Stomach (tissue), 4 donors: ENCODE results near the gene NPAS4.

Experiments used
- EP300 ChIP-seq: sonication (generic); formaldehyde crosslinking; IDR thresholded peaks from one replicate; pipeline ENCODE4 v1.6.1; 2017; ENCODE audit warnings: antibody characterized with exemption
- POLR2A ChIP-seq, 4 donors: fragments of 450-650 bp; IDR thresholded peaks; one replicate each; pipeline ENCODE4 v1.6.1; 2016; ENCODE audit warnings: antibody characterized with exemption in 4 of 4, control low read depth in 2 of 4, mild to moderate bottlenecking in 1 of 4, moderate library complexity in 1 of 4
- POLR2AphosphoS5 ChIP-seq, 3 donors: sonication (generic); formaldehyde crosslinking; IDR thresholded peaks; one replicate each; pipeline ENCODE4 v1.6.1; 2016; ENCODE audit warnings: antibody characterized with exemption in 3 of 3
- TF ChIP-seq, protein P1 (sequence below), 7 experiments: fragments of 450-650 bp in 4 of 7; fragments of 200-600 bp in 3 of 7; sonication (generic) in 3 of 7; IDR thresholded peaks; one replicate each; pipeline ENCODE4 v1.5.1; 2016 to 2019; ENCODE audit warnings: antibody characterized with exemption in 7 of 7, control low read depth in 2 of 7, mild to moderate bottlenecking in 1 of 7

DNA sequence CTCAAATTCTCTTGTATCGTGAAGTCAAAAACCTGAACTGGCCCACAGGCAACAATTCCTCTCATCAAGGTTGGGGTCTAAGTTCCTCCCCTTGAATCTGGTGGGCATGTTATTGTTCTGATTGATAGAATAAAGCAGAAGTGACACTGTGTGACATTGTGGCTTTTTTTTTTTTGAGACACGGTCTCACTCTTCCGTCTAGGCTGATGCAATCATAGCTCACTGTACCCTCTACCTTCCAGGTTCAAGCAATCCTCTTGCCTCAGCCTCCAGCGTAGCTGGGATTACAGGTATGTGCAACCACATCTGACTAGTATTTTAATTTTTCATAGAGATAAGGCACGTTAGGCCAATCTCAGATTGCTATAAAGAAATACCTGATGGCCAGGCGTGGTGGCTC is 37.0 kb downstream of the NPAS4 start:
- TF ChIP-seq, protein P1, sequence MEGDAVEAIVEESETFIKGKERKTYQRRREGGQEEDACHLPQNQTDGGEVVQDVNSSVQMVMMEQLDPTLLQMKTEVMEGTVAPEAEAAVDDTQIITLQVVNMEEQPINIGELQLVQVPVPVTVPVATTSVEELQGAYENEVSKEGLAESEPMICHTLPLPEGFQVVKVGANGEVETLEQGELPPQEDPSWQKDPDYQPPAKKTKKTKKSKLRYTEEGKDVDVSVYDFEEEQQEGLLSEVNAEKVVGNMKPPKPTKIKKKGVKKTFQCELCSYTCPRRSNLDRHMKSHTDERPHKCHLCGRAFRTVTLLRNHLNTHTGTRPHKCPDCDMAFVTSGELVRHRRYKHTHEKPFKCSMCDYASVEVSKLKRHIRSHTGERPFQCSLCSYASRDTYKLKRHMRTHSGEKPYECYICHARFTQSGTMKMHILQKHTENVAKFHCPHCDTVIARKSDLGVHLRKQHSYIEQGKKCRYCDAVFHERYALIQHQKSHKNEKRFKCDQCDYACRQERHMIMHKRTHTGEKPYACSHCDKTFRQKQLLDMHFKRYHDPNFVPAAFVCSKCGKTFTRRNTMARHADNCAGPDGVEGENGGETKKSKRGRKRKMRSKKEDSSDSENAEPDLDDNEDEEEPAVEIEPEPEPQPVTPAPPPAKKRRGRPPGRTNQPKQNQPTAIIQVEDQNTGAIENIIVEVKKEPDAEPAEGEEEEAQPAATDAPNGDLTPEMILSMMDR (IDR thresholded peaks at IDR 0.05), result no peak
- TF ChIP-seq EP300, result no peak
- no peak for TF ChIP-seq POLR2AphosphoS5 (IDR thresholded peaks at IDR 0.05)
- no peak for TF ChIP-seq POLR2A (IDR thresholded peaks at IDR 0.05)
